OCI-LY3 (cell line): ENCODE measurements around the gene CYP26B1.

Source experiments
- CTCF ChIP-seq: fragments of 200-600, 300-600 bp; sonication (generic); IDR thresholded peaks from 2 replicates; pipeline ENCODE4 v1.5.1; 2014; ENCODE audit warnings: antibody characterized with exemption, low read length, low read depth
- EZH2phosphoT487 ChIP-seq: fragments of 200-600 bp; shearing (Covaris generic); IDR thresholded peaks from 2 replicates; pipeline ENCODE4 v1.6.1; 2018; ENCODE audit warnings: antibody characterized with exemption, mixed run types, low read depth

GRCh38 chr2:72118951-72119350 lies 28.7 kb downstream of the CYP26B1 start:
- TF ChIP-seq CTCF (no peak), EZH2phosphoT487 (no peak)
